ENCODE measurements around the gene TMEM204. TPM values are rescaled to one million over a fixed set of nuclear protein-coding genes. Genes with fewer than 3 reads are reported as not detected.
A peak's percentile ranks its signal among the peaks of the same experiment; 100 is the strongest.
"Not testable (repeated sequence)": the region's sequence is repeated elsewhere in the genome, so short reads cannot be mapped to it uniquely, and the experiment has no call there.

The TMEM204 gene
- total RNA-seq, 1 donor from 2014 or later: 2.8 TPM

DNA sequence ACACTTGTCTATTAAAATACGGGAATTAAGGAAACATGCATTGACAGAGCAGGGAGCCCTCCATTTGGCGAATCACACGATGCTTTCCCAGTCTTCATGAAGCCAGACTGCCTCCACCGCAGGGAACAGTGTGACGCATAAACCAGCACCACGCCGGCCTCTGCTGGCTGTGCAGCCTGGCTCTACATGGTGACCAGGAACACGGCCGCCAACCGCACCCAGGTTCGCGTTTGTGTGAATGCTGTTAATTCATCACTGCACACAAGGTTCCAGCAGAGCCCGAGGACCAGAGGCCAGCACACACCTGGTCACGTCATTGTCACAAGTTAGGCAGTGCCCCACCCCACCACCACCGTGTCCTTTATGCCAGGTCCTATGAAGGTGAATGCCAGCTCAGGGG, 26.7 kb downstream of the TMEM204 start:
- no peak for ATAC-seq

DNA sequence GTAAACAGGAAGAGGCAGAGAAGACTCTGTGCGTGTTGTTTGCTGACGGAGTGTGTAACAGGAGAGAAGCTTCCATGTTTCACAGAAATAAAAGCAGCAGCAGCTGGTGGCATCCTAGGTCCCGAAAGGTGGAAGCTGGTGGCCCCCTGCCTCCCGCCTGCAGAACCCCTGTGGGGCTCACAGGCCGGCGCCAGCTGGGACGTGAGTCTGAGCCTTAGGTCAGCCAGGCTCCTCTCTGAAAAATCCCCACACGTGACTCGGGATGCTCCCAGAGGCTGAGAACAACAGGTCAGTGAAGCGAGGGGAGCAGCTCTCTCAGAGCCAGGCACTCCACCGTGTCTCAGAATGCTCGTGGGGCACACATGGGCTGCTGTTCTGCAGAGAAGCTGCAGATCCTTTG, 27.4 kb downstream of the TMEM204 start:
- no peak for ATAC-seq

DNA sequence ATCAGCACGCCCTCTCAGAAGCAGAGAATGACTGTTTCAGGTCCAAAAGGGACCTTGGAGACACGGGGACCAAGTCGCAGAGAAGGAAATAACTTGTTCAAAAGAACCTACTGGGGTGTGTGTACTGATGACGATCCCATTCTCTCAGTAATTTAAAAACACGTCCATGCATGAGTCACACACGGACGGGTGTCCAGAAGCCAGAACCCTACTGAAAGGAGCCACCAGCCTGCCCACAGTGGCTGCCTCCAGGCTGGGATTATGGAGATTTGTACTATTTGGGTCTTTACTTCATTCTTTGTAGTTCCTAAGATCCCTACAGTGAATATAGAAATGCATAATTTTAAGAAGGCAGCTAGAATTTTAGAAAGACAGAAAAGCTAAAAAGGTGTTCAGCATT, 27.8 kb downstream of the TMEM204 start:
- peak; percentile 49 for ATAC-seq

DNA sequence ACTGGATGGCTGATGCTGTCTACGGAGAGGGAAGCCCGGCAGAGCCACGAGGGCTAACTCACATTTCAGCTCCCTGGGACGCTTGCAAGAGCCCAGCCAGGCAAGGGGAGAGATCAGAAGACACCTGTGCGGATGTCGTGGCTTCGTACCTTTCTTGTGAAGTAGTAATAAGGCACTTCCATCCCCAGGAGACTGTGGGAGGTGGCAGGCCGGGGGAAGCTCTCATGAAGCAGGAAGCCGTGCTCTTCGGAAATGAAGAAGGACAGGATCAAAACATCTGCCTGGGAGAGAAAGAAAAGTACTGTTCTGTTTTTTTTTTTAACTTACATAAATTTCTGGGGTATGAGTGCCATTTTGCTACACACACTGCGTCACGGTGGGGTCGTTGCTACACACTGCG, 28.4 kb downstream of the TMEM204 start:
- ATAC-seq: no peak

DNA sequence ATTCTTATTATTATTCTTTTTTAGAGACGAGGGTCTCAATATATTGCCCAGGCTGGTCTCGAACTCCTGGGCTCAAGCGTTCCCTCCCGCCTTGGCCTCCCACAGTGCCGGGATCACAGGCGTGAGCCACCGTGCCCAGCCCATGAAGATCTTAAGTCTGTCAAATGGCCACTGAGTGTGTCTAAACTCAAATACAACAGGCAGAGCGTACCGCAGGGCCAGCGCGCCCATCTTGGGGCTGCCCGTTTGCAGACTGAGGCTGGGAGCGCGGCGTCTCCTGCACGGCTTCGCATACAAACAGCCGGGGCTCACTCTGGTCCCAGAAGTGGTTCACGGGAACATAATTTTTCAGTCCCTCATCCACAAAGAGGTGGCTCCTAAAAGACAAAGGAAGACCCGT, 30.3 kb downstream of the TMEM204 start:
- ATAC-seq: no peak

DNA sequence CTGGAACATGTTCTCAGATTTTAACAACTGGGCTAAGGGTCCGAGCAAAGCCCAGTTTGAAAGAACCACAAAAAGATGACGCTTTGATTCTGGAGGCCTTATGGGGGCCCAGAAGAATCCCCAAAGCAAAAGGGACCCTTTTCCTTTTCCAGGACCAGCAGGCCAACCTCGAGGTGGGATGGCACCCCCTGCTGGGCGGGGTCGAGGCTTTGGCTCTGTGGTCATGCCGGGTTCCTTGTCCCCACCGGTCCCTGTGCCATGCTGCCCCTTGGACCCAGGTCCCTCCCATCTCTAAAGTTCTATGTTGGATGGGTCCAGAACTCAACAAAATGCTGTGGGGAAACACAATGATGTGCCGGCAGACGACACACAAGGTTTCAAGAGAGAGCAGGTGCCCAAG, 30.9 kb downstream of the TMEM204 start:
- no peak for ATAC-seq

DNA sequence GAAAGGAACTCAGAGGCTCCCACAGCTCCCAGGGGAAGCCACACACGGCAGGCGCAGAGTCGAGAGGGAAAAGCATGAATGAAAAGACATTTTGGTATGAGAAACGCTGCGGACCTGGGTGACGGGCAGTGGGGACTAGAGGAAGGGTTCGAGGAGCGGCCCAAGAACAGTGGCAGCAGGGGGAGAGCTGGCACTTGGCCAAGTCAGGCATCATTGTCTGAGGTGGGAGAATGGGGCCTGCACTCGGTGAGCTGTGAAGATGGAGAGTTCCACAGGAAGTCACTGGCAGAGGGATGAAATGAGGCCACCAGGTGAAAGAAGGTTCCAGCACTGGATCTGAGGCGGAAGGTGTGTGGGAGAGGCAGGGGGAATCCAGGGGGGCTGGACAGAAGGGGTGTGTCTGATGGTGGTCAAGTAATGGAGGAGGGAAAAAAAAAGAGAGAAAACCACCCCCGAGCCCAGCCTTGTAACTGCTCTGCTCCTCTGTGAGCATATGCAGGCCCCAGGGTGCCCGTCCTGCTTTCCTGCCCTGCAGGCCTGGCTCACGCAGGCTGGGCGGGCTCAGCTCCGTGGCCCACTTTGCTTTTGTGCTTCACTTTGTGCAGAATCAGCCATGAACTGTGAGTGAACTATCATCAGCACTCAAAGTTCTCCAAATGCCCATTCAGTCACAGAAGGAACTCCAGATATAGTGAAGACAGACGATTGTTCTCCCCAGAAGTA, 31.8 kb downstream of the TMEM204 start:
- ATAC-seq: no peak

DNA sequence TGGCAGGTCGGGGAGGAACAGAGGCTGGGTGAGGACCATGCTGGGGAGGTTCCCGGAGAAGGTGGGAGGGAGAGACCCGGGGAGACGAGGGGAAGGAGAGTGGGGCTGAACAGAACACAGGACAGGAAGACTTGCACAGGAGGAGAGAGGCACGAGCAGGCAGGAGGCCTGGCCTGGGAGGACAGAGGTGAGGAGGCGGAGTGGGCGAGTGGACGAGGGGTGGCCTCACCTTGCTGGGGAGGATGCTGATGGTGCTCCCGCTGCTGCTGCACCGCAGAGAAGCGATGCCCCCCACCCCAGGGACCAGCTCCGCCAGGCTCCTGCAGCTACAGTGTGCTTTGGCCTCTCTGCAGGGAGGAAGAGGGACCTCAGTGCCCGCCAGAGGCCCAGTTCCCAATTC, 34.5 kb downstream of the TMEM204 start:
- no peak for ATAC-seq

DNA sequence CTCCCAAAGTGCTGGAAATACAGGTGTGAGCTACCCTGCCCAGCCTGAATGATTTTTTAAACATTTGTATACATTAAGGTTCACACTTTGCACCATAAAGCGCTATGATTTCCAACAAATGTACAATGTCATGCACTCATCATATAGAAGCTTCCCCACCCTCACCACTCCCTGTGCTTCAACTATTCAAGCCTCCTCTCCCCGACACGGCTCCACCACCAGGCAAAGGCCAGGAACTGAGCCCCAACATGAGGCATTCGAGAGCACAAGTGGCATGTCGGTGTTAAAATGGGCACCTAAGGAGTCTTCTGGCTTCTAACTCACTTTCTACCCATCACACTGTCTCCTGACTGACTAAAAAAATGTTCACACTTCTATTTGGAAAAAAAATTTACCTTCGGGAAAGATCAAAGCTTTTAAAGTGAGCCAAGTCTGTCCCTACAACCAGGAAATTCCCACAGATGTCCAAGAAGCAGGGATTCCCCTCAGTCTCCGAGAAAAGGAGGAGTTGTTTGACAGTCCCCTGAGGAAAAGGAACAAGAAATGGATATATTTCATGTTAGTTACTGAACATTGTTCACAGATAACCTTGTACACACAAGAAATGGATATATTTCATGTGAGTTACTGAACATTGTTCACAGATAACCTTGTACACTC, 37.7 kb downstream of the TMEM204 start:
- peak; percentile 39 for ATAC-seq

DNA sequence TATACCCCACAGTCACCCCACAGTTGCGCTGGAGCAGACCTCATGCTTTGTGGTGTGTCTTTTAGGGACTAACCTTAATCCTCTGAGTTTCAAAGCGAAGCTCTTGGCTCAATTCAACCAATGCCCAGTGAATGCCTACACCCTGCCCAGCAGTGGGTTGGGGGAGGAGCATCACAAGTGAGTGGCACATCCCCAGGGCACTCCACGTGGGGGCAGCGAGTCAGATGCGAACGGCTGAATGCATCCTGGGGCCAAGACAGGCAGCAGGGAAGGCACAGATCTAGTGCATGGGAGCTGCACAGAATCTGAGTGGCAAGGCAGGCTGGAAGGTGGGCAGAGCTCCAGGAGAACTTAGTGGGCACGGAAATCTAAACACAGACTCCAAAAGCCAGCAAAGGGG, 39.2 kb downstream of the TMEM204 start:
- no peak for ATAC-seq

DNA sequence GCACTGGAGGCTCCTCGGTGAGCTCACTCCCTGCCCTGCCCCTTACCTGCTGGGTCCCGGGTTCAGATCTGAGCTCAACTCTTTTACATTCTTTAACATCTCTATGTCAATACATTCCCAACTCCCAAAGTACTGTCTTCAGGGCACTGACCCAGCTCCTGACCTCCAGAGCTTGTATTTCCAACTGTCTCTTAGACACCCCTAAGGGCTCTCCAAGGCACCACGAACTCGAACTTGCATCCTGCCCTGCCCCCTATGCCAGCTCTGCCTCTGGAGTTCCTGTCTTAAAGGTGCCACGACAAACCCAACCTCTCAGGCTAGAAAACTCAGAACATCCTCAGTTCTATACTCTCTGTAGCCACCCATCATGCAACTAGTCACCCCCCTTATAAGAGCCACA, 39.8 kb downstream of the TMEM204 start:
- no peak for ATAC-seq

DNA sequence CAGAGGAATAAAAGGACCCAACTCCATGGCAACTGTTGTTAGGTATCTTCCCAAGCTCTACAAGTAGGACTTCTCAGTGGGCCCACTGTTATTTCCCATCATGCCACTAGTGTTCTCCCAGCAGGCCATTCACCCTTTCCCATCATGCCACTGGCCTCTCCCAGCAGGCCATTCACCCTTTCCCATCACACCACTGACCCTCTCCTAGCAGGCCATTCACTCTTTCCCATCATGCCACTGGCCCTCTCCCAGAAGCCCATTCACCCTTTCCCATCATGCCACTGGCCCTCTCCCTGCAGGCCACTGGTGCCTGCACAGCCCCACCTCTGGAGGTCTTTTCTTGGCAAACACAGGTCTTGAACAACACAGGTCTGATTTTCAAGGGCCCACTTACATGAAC, 42.1 kb downstream of the TMEM204 start:
- ATAC-seq: no peak

DNA sequence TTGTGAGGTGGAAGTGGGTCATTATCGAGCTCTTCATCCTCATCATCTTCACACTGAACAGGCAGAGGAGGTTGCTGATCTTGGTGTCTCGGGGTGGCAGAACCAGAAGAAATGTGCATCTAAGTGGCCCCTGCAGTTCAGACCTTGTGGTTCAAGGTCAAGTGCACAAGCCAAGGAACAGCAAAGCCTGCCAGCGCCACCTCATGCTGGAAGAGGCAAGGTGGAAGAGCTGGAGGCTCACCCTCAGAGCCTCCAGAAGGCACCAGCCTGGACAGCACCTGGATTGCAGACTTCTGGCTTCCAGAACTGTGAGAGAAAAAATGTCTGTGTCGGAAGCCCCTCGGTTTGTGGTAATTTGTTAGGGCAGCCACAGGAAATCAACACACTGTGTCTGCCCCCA, 45.7 kb downstream of the TMEM204 start:
- ATAC-seq: no peak

DNA sequence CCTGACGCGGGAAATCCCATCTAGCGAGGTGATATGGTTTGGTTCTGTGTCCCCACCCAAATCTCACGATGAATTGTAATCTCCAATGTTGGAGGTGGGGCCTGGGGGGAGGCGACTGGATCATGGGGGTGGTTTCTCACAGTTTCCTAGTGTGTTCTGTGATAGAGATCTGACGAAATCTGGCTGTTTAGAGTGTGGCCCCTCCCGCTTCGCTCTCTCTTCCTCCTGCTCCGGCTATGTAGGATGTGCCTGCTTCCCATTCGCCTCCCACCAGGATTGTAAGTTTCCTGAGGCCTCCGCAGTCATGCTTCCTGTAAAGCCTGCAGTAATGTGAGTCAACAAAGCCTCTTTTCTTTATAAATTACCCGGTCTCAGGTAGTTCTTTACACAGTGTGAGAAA, 46.8 kb downstream of the TMEM204 start:
- no peak for ATAC-seq

DNA sequence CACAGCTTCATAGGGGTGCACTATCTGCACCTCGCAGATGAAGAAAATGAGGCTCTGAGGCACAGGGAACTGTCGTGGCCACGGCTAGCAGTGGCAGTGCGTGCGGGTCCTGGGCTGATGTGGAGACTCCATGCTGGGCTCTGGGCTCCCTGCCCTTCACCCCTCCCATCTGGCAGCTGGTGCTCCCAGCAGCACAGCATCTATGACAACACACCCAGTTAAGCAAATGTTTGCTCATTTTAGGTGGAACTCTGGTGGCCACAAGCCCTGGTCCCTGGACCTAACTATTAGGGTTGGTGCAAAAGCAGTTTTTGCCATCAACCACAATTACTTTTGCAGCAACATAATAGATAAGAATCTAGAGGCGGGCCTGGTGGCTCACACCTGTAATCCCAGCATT, 47.5 kb downstream of the TMEM204 start:
- ATAC-seq: no peak

DNA sequence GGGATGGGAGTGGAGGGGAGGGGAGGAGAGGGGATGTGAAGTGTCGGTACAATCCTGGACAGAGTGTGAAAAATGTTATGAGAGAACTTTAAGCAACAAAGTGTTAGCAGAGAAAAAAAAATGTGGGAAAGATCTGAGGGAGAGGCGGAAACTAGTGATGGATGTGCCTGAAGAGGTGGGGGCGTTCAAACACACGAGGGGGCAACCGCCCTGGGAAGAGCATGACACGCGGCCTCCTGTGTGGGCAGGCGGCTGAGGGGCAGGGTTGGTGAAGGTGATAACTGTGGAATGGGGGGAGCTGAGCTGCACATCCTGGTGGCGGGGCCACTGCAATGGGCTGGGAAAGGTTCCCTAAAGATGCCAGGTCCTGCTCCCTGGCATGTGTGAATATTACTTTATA, 48.3 kb downstream of the TMEM204 start:
- no peak for ATAC-seq

DNA sequence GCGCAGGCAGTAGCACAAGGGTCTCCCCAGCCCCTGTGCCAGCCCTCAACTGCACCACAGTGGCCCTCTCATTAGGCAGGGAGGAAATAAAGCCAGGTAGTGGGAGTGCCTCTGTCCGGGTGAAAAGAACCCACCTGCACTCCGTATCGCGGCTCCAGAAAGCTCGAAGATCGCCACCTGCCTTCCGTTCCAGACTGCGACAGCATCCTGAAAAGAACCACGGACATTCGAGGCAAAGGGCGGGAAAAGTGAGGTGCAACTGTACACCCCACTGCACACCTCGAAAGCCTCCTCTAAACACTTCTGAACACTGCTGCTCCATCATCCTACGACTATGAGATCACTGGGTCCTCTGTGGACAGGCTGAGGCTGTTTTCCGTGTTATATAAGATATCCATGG, 49.7 kb downstream of the TMEM204 start:
- no peak for ATAC-seq

DNA sequence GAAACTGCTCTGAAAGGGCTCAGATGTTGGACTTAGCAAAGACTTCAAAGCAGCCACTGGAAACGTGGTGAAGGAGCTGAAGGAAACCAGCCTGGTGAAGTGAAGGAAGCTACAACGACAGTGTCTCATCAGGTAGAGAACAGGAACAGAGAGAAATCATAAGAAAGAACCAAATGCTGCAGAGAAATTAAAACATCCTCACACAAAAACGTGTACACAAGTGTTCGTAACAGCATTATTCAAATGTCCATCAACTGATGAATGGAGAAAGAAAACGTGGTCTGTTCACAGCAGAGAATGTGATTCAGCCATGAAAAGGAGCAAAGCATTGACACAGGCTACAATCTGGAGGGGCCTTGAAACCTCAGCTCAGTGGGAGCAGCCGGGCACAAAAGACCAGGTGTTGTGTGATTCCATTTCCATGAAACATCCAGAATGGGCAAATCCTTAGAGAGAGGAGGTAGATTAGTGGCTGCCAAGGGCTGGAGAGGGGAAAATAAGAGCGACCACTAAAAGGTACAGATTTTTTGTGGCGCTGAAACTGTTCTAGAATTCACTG, 51.5 kb downstream of the TMEM204 start:
- no peak for ATAC-seq

DNA sequence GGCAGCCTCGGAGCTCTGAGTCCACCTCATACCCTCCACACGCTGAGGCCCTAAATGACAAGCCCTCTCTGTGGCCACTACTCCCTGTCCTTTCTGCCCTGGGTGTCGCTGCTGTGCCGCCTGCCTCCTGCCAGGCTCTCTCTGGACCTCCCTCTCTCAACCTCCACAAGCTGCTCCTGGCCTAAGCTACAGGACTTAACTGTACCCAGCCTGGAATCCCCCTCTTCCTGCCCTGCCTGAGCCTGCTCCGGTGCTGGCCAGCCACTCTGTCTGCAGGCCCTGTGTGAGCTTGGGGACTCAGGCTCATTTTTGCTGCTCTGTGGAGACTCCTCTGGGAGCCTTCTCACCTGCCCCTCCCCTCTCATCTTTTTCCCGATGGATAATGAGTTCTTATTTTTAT, 56.9 kb downstream of the TMEM204 start:
- ATAC-seq: no peak

DNA sequence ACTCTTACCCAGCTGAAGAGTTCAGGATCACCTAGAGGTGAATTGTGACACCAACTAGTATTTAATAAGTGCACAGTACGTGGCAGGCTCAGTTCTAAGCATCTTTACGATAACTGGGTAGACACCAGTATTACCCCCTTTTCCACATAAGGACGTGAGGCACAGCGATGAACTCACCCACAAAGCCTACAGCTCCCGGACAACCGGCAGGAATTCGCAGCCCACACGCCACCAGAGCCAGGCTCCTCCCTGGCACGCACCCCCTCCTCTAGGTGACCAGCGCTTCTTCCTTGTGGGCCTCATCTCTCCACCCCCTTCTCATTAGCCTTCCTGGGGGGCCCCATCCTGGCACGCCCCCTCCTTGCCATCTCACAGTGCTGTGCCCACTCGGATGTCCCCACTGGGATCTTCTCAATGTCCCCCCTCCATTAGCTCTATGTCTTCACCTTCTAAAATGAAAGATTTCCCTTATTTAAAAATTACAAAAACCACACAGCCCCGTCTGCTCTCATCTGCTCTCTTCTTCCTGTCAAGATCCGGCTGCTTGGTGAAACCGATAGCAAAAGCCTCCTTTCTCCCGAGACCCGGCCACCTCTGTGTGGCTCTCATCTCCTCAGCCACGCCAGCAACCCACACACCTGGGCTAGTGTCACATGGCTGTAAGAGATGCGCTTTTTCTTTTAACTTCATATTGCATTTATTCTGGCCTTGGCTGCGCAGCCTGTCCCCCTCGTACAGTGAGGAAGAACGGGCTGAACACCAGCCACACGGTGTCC, 57.7 kb downstream of the TMEM204 start:
- ATAC-seq: no peak

DNA sequence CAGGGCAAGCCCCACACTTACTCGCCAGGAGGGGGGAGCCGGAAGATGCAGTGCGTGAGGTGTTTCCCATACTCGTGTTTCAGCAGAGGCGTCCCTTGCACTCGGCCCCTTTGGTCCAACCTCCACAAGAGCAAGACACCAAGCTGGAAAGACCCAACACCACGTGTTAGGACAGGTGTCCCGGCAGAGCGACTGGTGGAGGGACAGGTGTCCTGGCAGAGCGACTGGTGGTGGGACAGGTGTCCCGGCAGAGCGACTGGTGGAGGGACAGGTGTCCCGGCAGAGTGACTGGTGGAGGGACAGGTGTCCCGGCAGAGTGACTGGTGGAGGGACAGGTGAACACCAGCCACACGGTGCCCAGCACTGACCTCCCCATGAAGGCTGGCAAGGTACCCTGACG, 59.0 kb downstream of the TMEM204 start:
- ATAC-seq: no peak

DNA sequence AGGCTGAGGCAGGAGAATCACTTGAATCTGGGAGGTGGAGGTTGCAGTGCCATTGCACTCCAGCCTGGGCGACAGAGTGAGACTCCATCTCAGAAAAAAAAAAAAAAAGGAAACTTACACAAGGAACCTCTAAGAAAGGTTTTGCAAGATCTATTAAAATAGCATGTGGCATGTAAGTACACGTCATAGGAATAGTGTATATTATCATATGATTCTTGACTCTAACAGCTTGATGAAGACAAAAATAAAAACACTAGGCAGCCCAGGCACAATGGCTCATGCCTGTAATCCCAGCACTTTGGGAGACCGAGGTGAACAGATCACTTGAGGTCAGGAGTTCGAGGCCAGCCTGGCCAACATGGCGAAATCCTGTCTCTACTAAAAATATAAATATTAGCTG, 62.0 kb downstream of the TMEM204 start:
- not testable (repeated sequence) for ATAC-seq

DNA sequence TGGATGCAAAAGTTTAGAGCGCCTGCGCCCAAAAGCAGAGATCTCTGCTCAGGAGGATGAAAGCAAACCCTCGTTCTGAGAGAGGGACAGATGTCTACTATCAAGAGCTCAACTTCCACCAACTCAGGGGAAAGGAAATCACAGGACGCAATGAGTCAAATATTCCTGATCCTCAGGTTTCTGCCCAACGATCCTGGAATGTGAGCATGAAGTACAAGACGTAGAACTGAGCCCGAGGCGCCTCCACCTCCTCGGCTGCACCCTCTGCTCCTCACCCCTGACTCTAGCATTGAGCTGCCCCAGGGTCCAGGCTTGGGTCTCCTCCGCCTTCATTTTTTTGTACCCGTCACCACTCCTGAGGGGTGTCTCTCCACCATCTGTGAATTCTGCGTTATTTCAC, 63.0 kb downstream of the TMEM204 start:
- ATAC-seq: no peak

DNA sequence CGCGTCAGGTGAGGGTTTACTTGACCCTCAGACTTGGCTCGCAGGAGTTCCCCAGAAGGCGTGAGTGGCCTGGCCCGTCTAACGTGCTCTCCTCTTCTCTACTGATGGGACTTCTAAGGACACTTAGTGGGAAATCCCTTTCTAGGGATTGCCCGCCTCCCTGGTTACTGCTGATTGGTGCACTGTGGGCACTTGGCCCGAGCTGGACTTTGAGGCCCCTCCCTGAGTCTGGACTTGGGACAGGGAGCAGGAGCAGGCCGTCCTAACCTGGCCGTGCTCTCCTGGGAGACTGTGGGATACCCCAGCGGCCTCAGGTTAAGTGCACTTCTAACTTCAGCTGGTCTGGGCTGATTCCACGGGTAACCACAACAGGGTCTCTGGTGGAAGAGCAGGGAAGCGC, 63.7 kb downstream of the TMEM204 start:
- no peak for ATAC-seq

Data from esophagus mucosa (tissue), 1 donor.